ENCODE data around the gene DBX1.

Gene DBX1

DNA sequence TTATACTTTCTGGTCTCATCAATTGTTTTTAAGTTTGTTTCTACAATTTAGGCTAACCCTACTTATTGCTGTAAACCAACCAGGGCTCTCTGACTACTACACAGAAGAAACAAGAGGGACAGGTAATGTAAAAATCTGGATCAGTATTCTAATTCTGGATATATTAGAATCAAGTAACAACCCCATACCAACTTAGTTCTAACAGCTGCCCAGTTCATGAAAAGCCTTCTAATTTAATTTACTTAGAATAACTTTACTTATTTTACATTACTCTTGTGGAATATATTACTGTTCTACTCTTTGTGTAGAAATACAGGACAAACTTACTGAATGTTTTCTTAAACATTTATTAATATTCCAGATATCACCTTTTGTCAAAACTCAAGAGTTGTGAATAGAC, 45.5 kb upstream of the DBX1 start:
- Histone ChIP-seq H3K27me3 (replicated peaks; ENCODE audit: insufficient read depth, low read length) (no peaks in the 10 kb centered on the region), H4K20me1 (ENCODE audit: insufficient read depth, low read length) (no peaks in the 10 kb centered on the region), H3F3A (ENCODE audit: insufficient read depth, low read length) (no peaks in the 10 kb centered on the region), H2AFZ (ENCODE audit: low read length) (no peak overlapping the region), H3K9me3 (replicated peaks; ENCODE audit: insufficient read depth, low read length) (no peaks in the 10 kb centered on the region), H3K27ac (ENCODE audit: low read length) (no peak overlapping the region), H3K4me2 (ENCODE audit: low read depth, low read length) (no peak overlapping the region), H3K9ac (ENCODE audit: low read length) (no peak overlapping the region), H3K36me3 (replicated peaks; ENCODE audit: insufficient read depth, low read length) (no peaks in the 10 kb centered on the region), H3K79me2 (ENCODE audit: low read length) (no peaks in the 10 kb centered on the region), H3K4me1 (ENCODE audit: low read length) (peaks cover 6% of the 10 kb centered on the region), H3K9me2 (replicated peaks; ENCODE audit: insufficient read depth, low read length) (no peaks in the 10 kb centered on the region), H3K4me3 (ENCODE audit: low read length) (no peak overlapping the region)
- TF ChIP-seq EZH2phosphoT487 (IDR thresholded peaks at IDR 0.05; ENCODE audit: low read length), result no peak
- TF ChIP-seq, protein P1, sequence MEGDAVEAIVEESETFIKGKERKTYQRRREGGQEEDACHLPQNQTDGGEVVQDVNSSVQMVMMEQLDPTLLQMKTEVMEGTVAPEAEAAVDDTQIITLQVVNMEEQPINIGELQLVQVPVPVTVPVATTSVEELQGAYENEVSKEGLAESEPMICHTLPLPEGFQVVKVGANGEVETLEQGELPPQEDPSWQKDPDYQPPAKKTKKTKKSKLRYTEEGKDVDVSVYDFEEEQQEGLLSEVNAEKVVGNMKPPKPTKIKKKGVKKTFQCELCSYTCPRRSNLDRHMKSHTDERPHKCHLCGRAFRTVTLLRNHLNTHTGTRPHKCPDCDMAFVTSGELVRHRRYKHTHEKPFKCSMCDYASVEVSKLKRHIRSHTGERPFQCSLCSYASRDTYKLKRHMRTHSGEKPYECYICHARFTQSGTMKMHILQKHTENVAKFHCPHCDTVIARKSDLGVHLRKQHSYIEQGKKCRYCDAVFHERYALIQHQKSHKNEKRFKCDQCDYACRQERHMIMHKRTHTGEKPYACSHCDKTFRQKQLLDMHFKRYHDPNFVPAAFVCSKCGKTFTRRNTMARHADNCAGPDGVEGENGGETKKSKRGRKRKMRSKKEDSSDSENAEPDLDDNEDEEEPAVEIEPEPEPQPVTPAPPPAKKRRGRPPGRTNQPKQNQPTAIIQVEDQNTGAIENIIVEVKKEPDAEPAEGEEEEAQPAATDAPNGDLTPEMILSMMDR (IDR thresholded peaks at IDR 0.05; ENCODE audit: low read length), result no peak
- DNase-seq, result no peak

DNA sequence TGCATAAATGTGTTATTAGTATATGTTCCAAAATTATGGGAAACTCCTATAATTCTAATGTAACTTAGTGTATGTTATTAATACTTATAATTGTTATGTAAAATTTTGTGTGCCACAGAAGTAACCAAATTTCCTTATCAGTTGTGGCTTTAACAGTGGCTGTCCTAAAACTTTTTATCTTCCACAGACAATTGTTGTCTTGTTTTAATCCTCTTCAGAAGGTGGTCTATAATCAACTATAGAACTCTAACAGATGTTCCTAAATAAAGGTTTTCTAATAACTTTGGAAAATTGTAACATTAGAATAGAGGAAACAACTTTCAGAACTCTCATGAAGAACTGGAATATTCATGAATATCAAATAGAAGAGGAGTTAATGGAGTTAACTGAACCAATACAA, 44.4 kb upstream of the DBX1 start:
- TF ChIP-seq EZH2 (optimal IDR thresholded peaks at IDR 0.05; ENCODE audit: low read depth, low read length) (no peak), EZH2phosphoT487 (IDR thresholded peaks at IDR 0.05; ENCODE audit: low read length) (no peak)
- TF ChIP-seq, protein P1 (IDR thresholded peaks at IDR 0.05; ENCODE audit: low read length), result no peak
- H3K27ac ChIP-seq (ENCODE audit: low read length), result no peak overlapping the region
- no peaks in the 10 kb centered on the region for H3K79me2 ChIP-seq (ENCODE audit: low read length)
- no peak overlapping the region for H2AFZ ChIP-seq (ENCODE audit: low read length)
- H3F3A ChIP-seq (ENCODE audit: insufficient read depth, low read length), result no peaks in the 10 kb centered on the region
- H3K9ac ChIP-seq (ENCODE audit: low read length), result no peak overlapping the region
- no peak for DNase-seq
- H3K4me3 ChIP-seq (ENCODE audit: low read length), result no peak overlapping the region
- peaks cover 10% of the 10 kb centered on the region for H3K4me1 ChIP-seq (ENCODE audit: low read length)
- no peaks in the 10 kb centered on the region for H3K36me3 ChIP-seq (replicated peaks; ENCODE audit: insufficient read depth, low read length)
- H3K9me2 ChIP-seq (replicated peaks; ENCODE audit: insufficient read depth, low read length), result no peaks in the 10 kb centered on the region
- H3K4me2 ChIP-seq (ENCODE audit: low read depth, low read length), result no peak overlapping the region
- no peaks in the 10 kb centered on the region for H3K27me3 ChIP-seq (replicated peaks; ENCODE audit: insufficient read depth, low read length)
- H3K9me3 ChIP-seq (replicated peaks; ENCODE audit: insufficient read depth, low read length), result no peaks in the 10 kb centered on the region
- H4K20me1 ChIP-seq (ENCODE audit: insufficient read depth, low read length), result no peaks in the 10 kb centered on the region

DNA sequence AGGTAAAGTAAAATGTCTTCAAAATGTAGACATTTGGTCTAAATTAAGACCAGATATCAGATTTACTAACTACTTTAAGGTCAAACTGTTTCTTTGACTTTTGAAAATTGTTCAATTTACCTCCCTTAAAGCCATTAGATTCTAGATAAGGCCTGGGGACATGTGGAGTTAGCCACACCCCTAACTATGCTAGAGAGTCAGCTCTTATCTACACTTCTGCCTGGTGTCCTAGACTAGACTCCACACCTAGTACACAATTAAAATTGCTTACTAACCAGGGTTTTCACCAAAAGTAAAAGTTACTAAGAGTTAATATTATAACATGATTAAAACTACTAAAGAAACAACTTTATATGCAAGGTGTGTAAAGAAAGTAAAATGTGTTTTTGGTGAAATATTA, 43.6 kb upstream of the DBX1 start:
- no peak for DNase-seq
- H3K27me3 ChIP-seq (replicated peaks; ENCODE audit: insufficient read depth, low read length), result no peaks in the 10 kb centered on the region
- H2AFZ ChIP-seq (ENCODE audit: low read length), result no peak overlapping the region
- TF ChIP-seq, protein P1 (IDR thresholded peaks at IDR 0.05; ENCODE audit: low read length), result no peak
- no peak for TF ChIP-seq EZH2 (optimal IDR thresholded peaks at IDR 0.05; ENCODE audit: low read depth, low read length)
- TF ChIP-seq EZH2phosphoT487 (IDR thresholded peaks at IDR 0.05; ENCODE audit: low read length), result no peak
- H3K9ac ChIP-seq (ENCODE audit: low read length), result no peak overlapping the region
- H3K4me1 ChIP-seq (ENCODE audit: low read length), result peaks cover 15% of the 10 kb centered on the region
- no peaks in the 10 kb centered on the region for H3K36me3 ChIP-seq (replicated peaks; ENCODE audit: insufficient read depth, low read length)
- H3K9me2 ChIP-seq (replicated peaks; ENCODE audit: insufficient read depth, low read length), result no peaks in the 10 kb centered on the region
- H3K4me3 ChIP-seq (ENCODE audit: low read length), result no peak overlapping the region
- no peaks in the 10 kb centered on the region for H4K20me1 ChIP-seq (ENCODE audit: insufficient read depth, low read length)
- H3K27ac ChIP-seq (ENCODE audit: low read length), result no peak overlapping the region
- no peaks in the 10 kb centered on the region for H3K9me3 ChIP-seq (replicated peaks; ENCODE audit: insufficient read depth, low read length)
- H3K79me2 ChIP-seq (ENCODE audit: low read length), result no peaks in the 10 kb centered on the region
- H3K4me2 ChIP-seq (ENCODE audit: low read depth, low read length), result no peak overlapping the region
- H3F3A ChIP-seq (ENCODE audit: insufficient read depth, low read length), result no peaks in the 10 kb centered on the region
